H1 (cell line): ENCODE data around the gene STARD3. TPM values are rescaled to one million over a fixed set of nuclear protein-coding genes. Genes with fewer than 3 reads are reported as not detected.

ENCODE experiments used
- CTCF ChIA-PET: fragments of 300-600 bp; sonication (Branson Sonifier 250); formaldehyde crosslinking; loops from one replicate; lab custom pipeline; 2021; ENCODE audit not compliant: partially characterized antibody; lab: Charles Lee
- POLR2A ChIA-PET: fragments of 300-600 bp; sonication (Branson Sonifier 250); formaldehyde crosslinking; loops from one replicate; lab custom pipeline; 2021; ENCODE audit warnings: inconsistent platforms; ENCODE audit not compliant: partially characterized antibody; lab: Charles Lee
- DNase-seq, 2 experiments: peaks; one replicate each; pipeline versions ENCODE4 v3.0.0 to v3.0.0-alpha.2; 2010 to 2022; ENCODE audit warnings: low spot score in 2 of 2, low read depth in 1 of 2, mixed read lengths in 1 of 2
- FAIRE-seq: peaks from 2 replicates; lab custom pipeline; 2011; peaks lifted over from hg19 to GRCh38; lab: Jason Lieb, UNC
- H2AFZ ChIP-seq: 2 replicates; pipeline ENCODE4 v1.8.1; 2012; ENCODE audit warnings: low read length, inconsistent platforms
- H2AK5ac ChIP-seq: 2 replicates; pipeline ENCODE4 v1.6.1; 2013; ENCODE audit warnings: low read depth, low read length
- H2BK120ac ChIP-seq: replicated peaks from 2 replicates; pipeline ENCODE3; 2013; ENCODE audit warnings: low read depth, low read length, inconsistent platforms
- H2BK12ac ChIP-seq: 2 replicates; pipeline ENCODE4 v1.6.1; 2013; ENCODE audit warnings: low read depth, low read length
- H2BK15ac ChIP-seq: 2 replicates; pipeline ENCODE4 v1.6.1; 2013; ENCODE audit warnings: low read length
- H2BK20ac ChIP-seq: 2 replicates; pipeline ENCODE4 v1.6.1; 2013; ENCODE audit warnings: low read length
- H2BK5ac ChIP-seq: 2 replicates; pipeline ENCODE4 v1.6.1; 2013; ENCODE audit warnings: low read depth, low read length
- H3K14ac ChIP-seq: 2 replicates; pipeline ENCODE4 v1.6.1; 2013; ENCODE audit warnings: inconsistent platforms; ENCODE audit not compliant: insufficient read length
- H3K18ac ChIP-seq: 2 replicates; pipeline ENCODE4 v1.6.1; 2013; ENCODE audit warnings: low read length; ENCODE audit errors: extremely low read depth
- H3K23ac ChIP-seq: 2 replicates; pipeline ENCODE4 v1.6.1; 2013; ENCODE audit warnings: inconsistent platforms; ENCODE audit not compliant: insufficient read length
- H3K23me2 ChIP-seq: 2 replicates; pipeline ENCODE4 v1.6.1; 2013; ENCODE audit warnings: low read depth, low read length
- H3K27ac ChIP-seq: 2 replicates; pipeline ENCODE4 v1.6.1; 2011; ENCODE audit warnings: low read depth, low read length, inconsistent platforms
- H3K27me3 ChIP-seq, 4 experiments: replicated peaks in 1 of 4; 1 replicate in 1 of 4; 2 replicates in 3 of 4; pipeline versions ENCODE4 v1.6.1 to v1.8.1; 2011 to 2013; ENCODE audit warnings: low read length in 3 of 4, mild to moderate bottlenecking in 3 of 4, inconsistent platforms in 2 of 4, mixed read lengths in 2 of 4, moderate library complexity in 1 of 4; ENCODE audit not compliant: control insufficient read depth in 3 of 4, insufficient read depth in 3 of 4; ENCODE audit errors: extremely low read depth in 1 of 4
- H3K36me3 ChIP-seq, 4 experiments: 2 replicates each; pipeline versions ENCODE4 v1.6.1 to v1.8.1; 2011 to 2013; ENCODE audit warnings: mild to moderate bottlenecking in 4 of 4, low read length in 3 of 4, moderate library complexity in 2 of 4, control low read depth in 1 of 4, inconsistent platforms in 1 of 4; ENCODE audit not compliant: insufficient read depth in 4 of 4, control insufficient read depth in 2 of 4
- H3K4ac ChIP-seq: replicated peaks from 2 replicates; pipeline ENCODE3; 2013; ENCODE audit warnings: low read length, low read depth, mixed read lengths, inconsistent platforms; ENCODE audit not compliant: insufficient read length
- H3K4me1 ChIP-seq, 4 experiments: replicated peaks in 1 of 4; 1 replicate in 1 of 4; 2 replicates in 3 of 4; pipeline versions ENCODE4 v1.6.1 to v1.8.1; 2011 to 2013; ENCODE audit warnings: low read length in 3 of 4, inconsistent platforms in 2 of 4, mixed read lengths in 1 of 4; ENCODE audit not compliant: insufficient read depth in 4 of 4, control insufficient read depth in 3 of 4
- H3K4me2 ChIP-seq, 2 experiments: 2 replicates each; pipeline versions ENCODE4 v1.6.1 to v1.8.1; 2011 to 2013; ENCODE audit warnings: low read depth in 2 of 2, low read length in 2 of 2, control low read depth in 1 of 2, inconsistent platforms in 1 of 2, mild to moderate bottlenecking in 1 of 2; ENCODE audit not compliant: insufficient read depth in 1 of 2
- H3K4me3 ChIP-seq, 4 experiments: fragments of 200-600, 300-600 bp in 1 of 4; sonication (generic), shearing (Covaris generic), sonication (Bioruptor Twin) in 1 of 4; 2 replicates each; pipeline versions ENCODE4 v1.5.1 to v1.8.1; 2011 to 2016; ENCODE audit warnings: low read length in 4 of 4, low read depth in 3 of 4, control low read depth in 2 of 4, inconsistent platforms in 2 of 4, mild to moderate bottlenecking in 2 of 4, mixed read lengths in 1 of 4, moderate library complexity in 1 of 4; ENCODE audit not compliant: insufficient read depth in 2 of 4; ENCODE audit errors: extremely low read depth in 1 of 4
- H3K56ac ChIP-seq: replicated peaks from 2 replicates; pipeline ENCODE3; 2013; ENCODE audit warnings: low read depth, mild to moderate bottlenecking, mixed read lengths, low read length, inconsistent platforms; ENCODE audit not compliant: insufficient read length
- H3K79me1 ChIP-seq: 2 replicates; pipeline ENCODE4 v1.6.1; 2013; ENCODE audit warnings: low read depth, low read length, control low read depth
- H3K79me2 ChIP-seq, 2 experiments: 2 replicates each; pipeline versions ENCODE4 v1.6.1 to v1.8.1; 2012 to 2013; ENCODE audit warnings: low read length in 2 of 2, mild to moderate bottlenecking in 2 of 2, inconsistent platforms in 1 of 2; ENCODE audit not compliant: insufficient read depth in 2 of 2, control insufficient read depth in 1 of 2
- H3K9ac ChIP-seq, 4 experiments: replicated peaks in 1 of 4; 1 replicate in 1 of 4; 2 replicates in 3 of 4; pipeline versions ENCODE4 v1.6.1 to v1.8.1; 2011 to 2013; ENCODE audit warnings: low read depth in 3 of 4, low read length in 3 of 4, control low read depth in 2 of 4, mild to moderate bottlenecking in 2 of 4, moderate library complexity in 2 of 4, inconsistent platforms in 1 of 4; ENCODE audit errors: extremely low read depth in 1 of 4
- H3K9me3 ChIP-seq, 2 experiments: 2 replicates each; pipeline versions ENCODE4 v1.6.1 to v1.8.1; 2012 to 2013; ENCODE audit warnings: mild to moderate bottlenecking in 2 of 2, moderate library complexity in 2 of 2, control low read depth in 1 of 2, inconsistent platforms in 1 of 2, low read depth in 1 of 2, low read length in 1 of 2, mixed read lengths in 1 of 2; ENCODE audit not compliant: insufficient read depth in 2 of 2
- H4K20me1 ChIP-seq, 2 experiments: replicated peaks in 1 of 2; 2 replicates each; pipeline versions ENCODE3 to v1.8.1; 2011 to 2013; ENCODE audit warnings: inconsistent platforms in 2 of 2, low read length in 2 of 2, mild to moderate bottlenecking in 1 of 2; ENCODE audit not compliant: insufficient read depth in 2 of 2, control insufficient read depth in 1 of 2
- H4K5ac ChIP-seq: 2 replicates; pipeline ENCODE4 v1.6.1; 2013; ENCODE audit warnings: low read length, low read depth, mixed read lengths, inconsistent platforms; ENCODE audit not compliant: insufficient read length
- H4K8ac ChIP-seq: 2 replicates; pipeline ENCODE4 v1.8.0; 2013; ENCODE audit warnings: mild to moderate bottlenecking, moderate library complexity, low read length, inconsistent platforms; ENCODE audit not compliant: insufficient read depth; ENCODE audit errors: extremely low read depth
- H4K91ac ChIP-seq: replicated peaks from 2 replicates; pipeline ENCODE3; 2013; ENCODE audit warnings: low read length, mixed read lengths, inconsistent platforms; ENCODE audit not compliant: insufficient read length
- WGBS, 2 experiments: shearing (Covaris generic) in 1 of 2; methylation state at CpG; one replicate each; pipeline versions ENCODE4 v1.1.6 to v1.1.7; 2013 to 2015; ENCODE audit warnings: low lambda C conversion rate in 2 of 2, mixed read lengths in 2 of 2, inconsistent platforms in 1 of 2, low coverage in 1 of 2, missing lambda C conversion rate in 1 of 2; ENCODE audit not compliant: insufficient replicate concordance in 2 of 2, insufficient coverage in 1 of 2, insufficient read length in 1 of 2; ENCODE audit errors: extremely low coverage in 1 of 2, missing lambda C conversion rate in 1 of 2; 5-methylcytosine and 5-hydroxymethylcytosine counted together
- polyA plus RNA-seq, 7 experiments: library from polyadenylated mRNA; depleted of rRNA in 3 of 7; stranded (reverse) in 5 of 7; unstranded in 2 of 7; fragments of >200 nt in 5 of 7; fragments of 200-250 nt in 2 of 7; gene quantifications; 1 replicate in 5 of 7; 2 replicates in 1 of 7; 4 replicates in 1 of 7; pipeline versions ENCODE4 v1.2.1 to v1.2.3, GENCODE V29; 2011 to 2013; ENCODE audit warnings: missing spikeins in 2 of 7, mixed read lengths in 2 of 7
- total RNA-seq: library from RNA; stranded (reverse); fragmentation: NEBNext Ultra II Directional; extraction: Animal tissue kit (Norgen Biotek cat#: 25700); gene quantifications from 2 replicates; pipeline ENCODE4 v1.2.1, GENCODE V29; 2021

The STARD3 gene
- total and polyA plus RNA-seq, 2 of the 8 experiments (the other 6 are each of a cell fraction or from before 2014, with no cell fraction given), result 47.6 to 80.3 TPM

GRCh38 chr17:39709998-39710964 lies 73.3 kb downstream of the STARD3 start:
- H2AFZ ChIP-seq, result no peak overlapping the region
- no peak for FAIRE-seq
- CTCF ChIA-PET, result interaction anchor here (0.7 to 52.4 kb wide), 6 partner anchors 8 to 76 kb away, joined by 3 to 1885 read pairs (median 6); partner anchors contain the start of genes PNMT, PPP1R1B and STARD3

More at GRCh38 chr17:39709998-39710964, 73.3 kb downstream of the STARD3 start:
- Histone ChIP-seq H4K20me1 (peaks cover 24 to 40% of the 10 kb centered on the region in 2 experiments), H3K4me1 (peaks cover 0 to 11% (median 6%) of the 10 kb centered on the region in 4 experiments; a peak in 6 of 7 replicates), H2BK5ac (no peak overlapping the region; the same call in 1 of the 2 replicates), H3K27ac (no peak overlapping the region), H4K5ac (no peak overlapping the region), H2BK120ac (no peak overlapping the region), H3K79me1 (peaks cover 13% of the 10 kb centered on the region), H3K18ac (no peak overlapping the region), H2BK20ac (no peak overlapping the region), H3K56ac (no peak overlapping the region), H2BK12ac (no peak overlapping the region), H2AK5ac (no peak overlapping the region), H3K79me2 (peaks cover 8 to 51% of the 10 kb centered on the region in 2 experiments; a peak in 3 of 4 replicates), H3K23ac (no peak overlapping the region), H3K4me3 (no peak overlapping the region), H3K27me3 (no peaks in the 10 kb centered on the region), H3K14ac (no peak overlapping the region), H4K91ac (no peak overlapping the region), H2BK15ac (no peak overlapping the region), H3K9me3 (no peaks in the 10 kb centered on the region), H3K36me3 (peaks cover 34 to 79% (median 64%) of the 10 kb centered on the region in 4 experiments), H3K4ac (no peak overlapping the region), H3K23me2 (no peaks in the 10 kb centered on the region), H3K4me2 (no peak overlapping the region), H3K9ac (no peak overlapping the region), H4K8ac (no peak overlapping the region)
- no peak for DNase-seq
- 94% methylated on average over 20 of the region's 20 CpGs; no CpG with 5 or more reads in 1 of the 2 experiments for WGBS, 2 experiments
- POLR2A ChIA-PET, result interaction anchor here (0.9 to 4.0 kb wide), 10 partner anchors 8 to 23 kb away, joined by 3 to 19 read pairs (median 4); partner anchors contain the start of genes ERBB2, MIEN1 and PGAP3
